Measurements from ENCODE around the gene ADAM12. TPM values are rescaled to one million over a fixed set of nuclear protein-coding genes. Genes with fewer than 3 reads are reported as not detected.

ADAM12 gene
- total and polyA plus RNA-seq, 2 donors (not counting 3 experiments of a cell fraction or from before 2014, with no cell fraction given) = 0.22 to 0.33 TPM

- TF ChIP-seq MAX (IDR thresholded peaks at IDR 0.05; ENCODE audit: insufficient read depth, insufficient read length) = no peak
- no peak for TF ChIP-seq POLR2AphosphoS5 (IDR thresholded peaks at IDR 0.05; ENCODE audit: insufficient read depth, low read depth, low read length)
- TF ChIP-seq FOS (IDR thresholded peaks at IDR 0.05; ENCODE audit: borderline replicate concordance, insufficient read depth, low read length) = no peak
- TF ChIP-seq CTCF (IDR thresholded peaks at IDR 0.05; ENCODE audit: extremely low read depth in 1 of 2, insufficient read depth in 1 of 2, low read depth in 1 of 2, low read length in 2 of 2) = no peak
- no peak for TF ChIP-seq GATA2 (IDR thresholded peaks at IDR 0.05; ENCODE audit: insufficient read depth, insufficient read length, low read depth, low read length)
- TF ChIP-seq JUN (IDR thresholded peaks at IDR 0.05; ENCODE audit: borderline replicate concordance, insufficient read depth, insufficient read length, low read depth) = no peak
- TF ChIP-seq POLR2A (IDR thresholded peaks at IDR 0.05; ENCODE audit: low read depth, low read length) = no peak
- no peak for TF ChIP-seq EZH2 (IDR thresholded peaks at IDR 0.05; ENCODE audit: borderline replicate concordance, low read depth, low read length, severe bottlenecking)
- no peak for TF ChIP-seq MYC (IDR thresholded peaks at IDR 0.05; ENCODE audit: low read depth, low read length)
- Histone ChIP-seq H3K4me2 (ENCODE audit: insufficient read depth, low read length) (no peak overlapping the region), H3K79me2 (ENCODE audit: control insufficient read depth, insufficient read depth, low read length) (no peaks in the 10 kb centered on the region), H3K27ac (ENCODE audit: insufficient read depth, low read depth, low read length) (no peak overlapping the region), H3K36me3 (ENCODE audit: control insufficient read depth in 2 of 2, extremely low read depth in 1 of 2, insufficient read depth in 2 of 2, low read length in 2 of 2) (no peaks in the 10 kb centered on the region), H3K27me3 (ENCODE audit: control insufficient read depth in 2 of 2, insufficient read depth in 2 of 2, low read length in 2 of 2) (no peaks in the 10 kb centered on the region), H3K9me1 (replicated peaks; ENCODE audit: control insufficient read depth, extremely low read depth, insufficient read depth, low read length) (no peaks in the 10 kb centered on the region), H2AFZ (ENCODE audit: low read depth, low read length) (no peak overlapping the region), H3K9ac (replicated peaks; ENCODE audit: extremely low read depth, insufficient read depth, low read length) (no peak overlapping the region), H3K9me3 (replicated peaks; ENCODE audit: control insufficient read depth, insufficient read depth, low read length) (no peaks in the 10 kb centered on the region), H3K4me1 (ENCODE audit: control insufficient read depth, extremely low read depth, insufficient read depth, low read length) (peaks cover 11% of the 10 kb centered on the region), H4K20me1 (replicated peaks; ENCODE audit: control insufficient read depth, extremely low read depth, insufficient read depth, low read length) (no peaks in the 10 kb centered on the region), H3K4me3 (replicated peaks in 1 of 3; ENCODE audit: insufficient read depth in 1 of 3, low read depth in 1 of 3, low read length in 3 of 3) (no peak overlapping the region)
- no TSS peak for BruUV-seq (replicated peaks)
- POLR2A ChIA-PET = no interaction called here
- intact Hi-C loops (cut with micrococcal nuclease) = no loop called here
- CTCF ChIA-PET = no interaction called here
- dilution Hi-C loops (cut with MboI; ENCODE audit: extremely low pct_ligation_motif_present, low sequenced_read_pairs) = no loop called here
- no peak for DNase-seq (ENCODE audit: low read depth, low spot score)
- no peak for FAIRE-seq
Observed at GRCh38 chr10:126009650-126010049, 378.6 kb downstream of the ADAM12 start.
